A549 (cell line): ENCODE results near the gene ABCC5. TPM values are rescaled to one million over a fixed set of nuclear protein-coding genes. Genes with fewer than 3 reads are reported as not detected.

Source experiments
- ATAC-seq, 2 experiments: fragments of 200-7000 bp in 1 of 2; fragments of >200 bp in 1 of 2; cut with Nextera tagmentation in 1 of 2; cut with Tn5 transposase in 1 of 2; 3 replicates each; pipeline versions ENCODE4 v1.8.0 to v1.9.1; 2018 to 2020; ENCODE audit warnings: mild to moderate bottlenecking in 1 of 2, moderate library complexity in 1 of 2
- CTCF ChIA-PET: fragments of 300-600 bp; sonication (Branson Sonifier 250); formaldehyde crosslinking; extraction: SDS; loops from one replicate; lab custom pipeline; 2021; ENCODE audit warnings: antibody characterized with exemption, inconsistent platforms; lab: Yijun Ruan, JAX
- POLR2A ChIA-PET: fragments of 350-600 bp; formaldehyde crosslinking; extraction: SDS; loops from one replicate; lab custom pipeline; 2021; ENCODE audit warnings: antibody characterized with exemption, inconsistent platforms; lab: Yijun Ruan, JAX
- DNase-seq, 2 experiments: peaks; one replicate each; pipeline versions ENCODE4 v3.0.0 to v3.0.0-alpha.2; 2011 to 2016; ENCODE audit warnings: low read depth in 1 of 2, low spot score in 1 of 2
- FAIRE-seq: peaks from 2 replicates; lab custom pipeline; 2011; peaks lifted over from hg19 to GRCh38; lab: Jason Lieb, UNC
- H3K27ac ChIP-seq, 2 experiments: fragments of >200 bp; sonication (Bioruptor Twin); formaldehyde crosslinking; 3 replicates each; pipeline ENCODE4 v1.5.1; 2016 to 2017
- H3K4me1 ChIP-seq: fragments of >200 bp; sonication (Bioruptor Twin); formaldehyde crosslinking; 3 replicates; pipeline ENCODE4 v1.6.1; 2016
- H3K4me2 ChIP-seq: fragments of >200 bp; sonication (Bioruptor Twin); formaldehyde crosslinking; 3 replicates; pipeline ENCODE4 v1.6.1; 2016
- H3K4me3 ChIP-seq: fragments of >200 bp; sonication (Bioruptor Twin); formaldehyde crosslinking; 3 replicates; pipeline ENCODE4 v1.5.1; 2016
- H3K9me3 ChIP-seq: fragments of >200 bp; sonication (Bioruptor Twin); formaldehyde crosslinking; 3 replicates; pipeline ENCODE4 v1.6.1; 2016
- CBX2 ChIP-seq: fragments of 200-600 bp; sonication (generic); IDR thresholded peaks from 2 replicates; pipeline ENCODE4 v1.6.1; 2016; ENCODE audit warnings: low read depth, mild to moderate bottlenecking, borderline replicate concordance
- CEBPB ChIP-seq, 2 experiments: fragments of >200 bp in 1 of 2; sonication (Bioruptor Twin) in 1 of 2; formaldehyde crosslinking in 1 of 2; IDR thresholded peaks; 2 replicates each; pipeline ENCODE4 v1.6.1; 2012 to 2016
- EHF ChIP-seq: fragments of 250-450 bp; sonication (Bioruptor Pico); IDR thresholded peaks from 2 replicates; pipeline ENCODE4 v1.5.0; 2020; ENCODE audit warnings: mild to moderate bottlenecking
- EHMT2 ChIP-seq: fragments of 200-600 bp; sonication (generic); IDR thresholded peaks from 2 replicates; pipeline ENCODE4 v1.6.1; 2016; ENCODE audit warnings: antibody characterized with exemption, low read depth, mild to moderate bottlenecking, moderate library complexity
- EP300 ChIP-seq, 2 experiments: fragments of >200 bp; sonication (Bioruptor Twin); formaldehyde crosslinking; IDR thresholded peaks; 2 replicates in 1 of 2; 3 replicates in 1 of 2; pipeline ENCODE4 v1.6.1; 2016 to 2017
- ESRRA ChIP-seq: fragments of 150-350 bp; IDR thresholded peaks from 2 replicates; pipeline ENCODE4 v1.6.1; 2014; ENCODE audit warnings: mild to moderate bottlenecking, low read length, borderline replicate concordance
- FOSB ChIP-seq: fragments of 250-450 bp; sonication (Bioruptor Pico); IDR thresholded peaks from 2 replicates; pipeline ENCODE4 v1.5.0; 2020; ENCODE audit warnings: mild to moderate bottlenecking, moderate library complexity
- FOXS1 ChIP-seq: fragments of 250-450 bp; sonication (Bioruptor Pico); IDR thresholded peaks from 2 replicates; pipeline ENCODE4 v1.5.0; 2020; ENCODE audit warnings: mild to moderate bottlenecking, moderate library complexity
- HOXB5 ChIP-seq: fragments of 250-450 bp; sonication (Bioruptor Pico); IDR thresholded peaks from 2 replicates; pipeline ENCODE4 v1.5.0; 2020; ENCODE audit warnings: mild to moderate bottlenecking, moderate library complexity
- KDM1A ChIP-seq: fragments of 200-600 bp; sonication (generic); IDR thresholded peaks from 2 replicates; pipeline ENCODE4 v1.6.1; 2016; ENCODE audit warnings: low read depth, mild to moderate bottlenecking
- KDM5A ChIP-seq: fragments of 200-600 bp; sonication (generic); IDR thresholded peaks from 2 replicates; pipeline ENCODE4 v1.6.1; 2016; ENCODE audit warnings: antibody characterized with exemption, mild to moderate bottlenecking
- MYC ChIP-seq: IDR thresholded peaks from 2 replicates; pipeline ENCODE4 v1.6.1; 2012; ENCODE audit warnings: mild to moderate bottlenecking, inconsistent platforms, low read length, improper control_type of control experiment, borderline replicate concordance
- NFE2L2 ChIP-seq: fragments of 150-350 bp; conservative IDR thresholded peaks from 2 replicates; pipeline ENCODE4 v1.6.1; 2014; ENCODE audit warnings: low read length
- NPAS2 ChIP-seq: fragments of 250-450 bp; sonication (Bioruptor Pico); IDR thresholded peaks from 2 replicates; pipeline ENCODE4 v1.8.0; 2022; ENCODE audit warnings: mild to moderate bottlenecking, moderate library complexity, borderline replicate concordance
- NR3C1 ChIP-seq: fragments of >200 bp; sonication (Bioruptor Twin); formaldehyde crosslinking; IDR thresholded peaks from 3 replicates; pipeline ENCODE4 v1.6.1; 2017
- SREBF2 ChIP-seq: fragments of 450-650 bp; IDR thresholded peaks from 2 replicates; pipeline ENCODE4 v1.6.1; 2014; ENCODE audit warnings: mild to moderate bottlenecking, moderate library complexity
- TFCP2L1 ChIP-seq: fragments of 250-450 bp; sonication (Bioruptor Pico); IDR thresholded peaks from 2 replicates; pipeline ENCODE4 v1.5.0; 2021; ENCODE audit warnings: mild to moderate bottlenecking
- ZNF302 ChIP-seq: fragments of 250-450 bp; sonication (Bioruptor Pico); IDR thresholded peaks from 2 replicates; pipeline ENCODE4 v1.9.0; 2021; ENCODE audit warnings: inconsistent platforms, mild to moderate bottlenecking, moderate library complexity
- WGBS: methylation state at CpG from one replicate; pipeline ENCODE4 v1.1.6; 2017; ENCODE audit errors: missing lambda C conversion rate; 5-methylcytosine and 5-hydroxymethylcytosine counted together
- polyA plus RNA-seq, 4 experiments: library from polyadenylated mRNA; depleted of rRNA in 3 of 4; stranded (reverse); fragments of >200 nt; fragmentation: RNase III in 1 of 4; extraction: RNeasy Plus Mini Kit Qiagen cat#74134 plus additional on column Dnase treatment in 1 of 4; gene quantifications; 2 replicates in 3 of 4; 3 replicates in 1 of 4; pipeline ENCODE4 v1.2.3, GENCODE V29; 2011 to 2017
- TF ChIP-seq, protein P1 (sequence below): IDR thresholded peaks from 2 replicates; pipeline ENCODE4 v1.6.1; 2012; ENCODE audit warnings: low read depth, borderline replicate concordance
- TF ChIP-seq, protein P2 (sequence below): fragments of 200-600 bp; sonication (generic); IDR thresholded peaks from 2 replicates; pipeline ENCODE4 v1.6.1; 2016; ENCODE audit warnings: antibody characterized with exemption, mild to moderate bottlenecking, moderate library complexity
- TF ChIP-seq, protein P3 (sequence below): IDR thresholded peaks from 2 replicates; pipeline ENCODE4 v1.6.1; 2012

Gene ABCC5
- polyA plus RNA-seq, 2 of the 4 experiments (the other 2 are of a cell fraction): 14.2 to 20.7 TPM

DNA sequence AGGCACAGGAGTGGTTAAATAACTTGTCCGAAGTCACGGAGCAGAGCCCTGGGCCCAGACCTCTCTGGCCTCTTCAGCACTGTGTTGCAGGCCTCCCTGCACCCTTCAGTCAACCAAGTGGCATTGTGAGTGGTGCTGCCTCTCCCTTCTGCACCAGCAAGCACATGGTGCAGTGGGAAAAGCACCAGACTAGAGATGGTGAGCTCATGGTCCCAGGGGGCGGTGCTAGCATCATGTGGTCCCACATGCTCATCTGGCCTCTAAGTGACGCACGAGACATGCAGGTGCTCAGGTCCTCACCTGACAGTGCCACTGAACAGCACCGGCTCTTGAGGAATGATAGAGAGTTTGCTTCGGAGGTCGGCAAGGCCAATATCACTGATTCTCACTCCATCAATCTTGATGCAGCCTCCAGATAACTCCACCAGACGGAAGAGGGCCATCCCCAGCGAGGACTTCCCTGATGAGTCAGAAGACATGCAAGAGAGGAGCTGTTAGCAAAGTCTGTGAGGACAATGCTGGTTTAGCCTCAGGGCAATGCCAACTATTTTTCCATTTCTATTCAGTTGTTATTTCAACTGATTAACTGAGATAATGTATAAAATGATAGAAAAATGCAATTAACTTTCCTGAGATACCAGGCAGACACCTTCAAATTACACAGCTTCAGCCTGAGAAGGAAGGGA, 79.9 kb downstream of the ABCC5 start:
- no peak for FAIRE-seq
- H3K9me3 ChIP-seq: no peaks in the 10 kb centered on the region

DNA sequence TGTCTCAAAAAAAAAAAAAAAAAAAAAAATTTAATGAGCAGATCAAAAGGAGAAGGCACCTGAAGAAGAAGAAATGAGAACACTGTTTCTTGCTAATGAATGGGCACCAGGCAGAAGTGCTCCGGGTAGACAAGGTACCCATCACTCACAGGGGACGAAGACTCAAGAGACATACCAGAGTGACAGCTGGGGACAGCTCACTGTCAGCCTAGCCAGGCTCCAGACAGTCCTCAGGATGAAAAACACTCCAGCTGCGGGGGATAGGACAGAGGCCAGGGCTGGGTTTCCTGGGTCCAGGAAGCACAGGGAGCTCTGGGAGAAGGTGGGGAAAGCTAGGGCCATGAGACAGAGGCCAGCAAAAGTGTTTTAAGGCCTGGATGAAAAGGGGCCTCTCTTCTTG, 84.5 kb downstream of the ABCC5 start:
- Histone ChIP-seq H3K9me3 (no peaks in the 10 kb centered on the region), H3K4me2 (no peak overlapping the region), H3K4me1 (no peaks in the 10 kb centered on the region), H3K4me3 (no peak overlapping the region), H3K27ac (no peak overlapping the region)
- ChIA-PET POLR2A (no interaction called here), CTCF (interaction anchor here (1.1 to 1.7 kb wide), 2 partner anchors 38 to 85 kb away, joined by 4 to 5 read pairs; partner anchors contain the start of gene ABCC5)
- ATAC-seq (no peak), DNase-seq (no peak), FAIRE-seq (no peak)
- TF ChIP-seq, protein P1, sequence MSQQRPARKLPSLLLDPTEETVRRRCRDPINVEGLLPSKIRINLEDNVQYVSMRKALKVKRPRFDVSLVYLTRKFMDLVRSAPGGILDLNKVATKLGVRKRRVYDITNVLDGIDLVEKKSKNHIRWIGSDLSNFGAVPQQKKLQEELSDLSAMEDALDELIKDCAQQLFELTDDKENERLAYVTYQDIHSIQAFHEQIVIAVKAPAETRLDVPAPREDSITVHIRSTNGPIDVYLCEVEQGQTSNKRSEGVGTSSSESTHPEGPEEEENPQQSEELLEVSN: no peak
- no peak for TF ChIP-seq HOXB5 (CRISPR knock-in tag)
- TF ChIP-seq FOXS1: no peak
- TF ChIP-seq TFCP2L1 (CRISPR knock-in tag): no peak
- TF ChIP-seq NR3C1: no peak
- 86% methylated on average over 3 of the region's 3 CpGs for WGBS

More for the DNA sequence above, 79.9 kb downstream of the ABCC5 start:
- WGBS: 83% methylated on average over 8 of the region's 10 CpGs
- DNase-seq (no peak), ATAC-seq (no peak)
- no peak overlapping the region for H3K4me2 ChIP-seq
- no peak overlapping the region for H3K27ac ChIP-seq
- CTCF ChIA-PET: interaction anchor here (0.9 kb wide), 1 partner anchor 76 kb away, joined by 3 read pairs; no protein-coding TSS in a partner anchor
- no peak overlapping the region for H3K4me3 ChIP-seq
- POLR2A ChIA-PET: no interaction called here
- H3K4me1 ChIP-seq: no peaks in the 10 kb centered on the region
- TF ChIP-seq HOXB5 (CRISPR knock-in tag) (no peak), MYC (no peak), FOXS1 (no peak), NPAS2 (CRISPR knock-in tag) (no peak), KDM1A (no peak), EP300 (IDR thresholded peaks at IDR 0.05) (no peak), CEBPB (IDR thresholded peaks at IDR 0.05) (no peak), EHF (CRISPR knock-in tag) (no peak), KDM5A (no peak), ESRRA (no peak), FOSB (no peak), CBX2 (no peak), ZNF302 (CRISPR knock-in tag) (no peak), SREBF2 (no peak), EHMT2 (no peak), NFE2L2 (no peak)
- TF ChIP-seq, protein P2, sequence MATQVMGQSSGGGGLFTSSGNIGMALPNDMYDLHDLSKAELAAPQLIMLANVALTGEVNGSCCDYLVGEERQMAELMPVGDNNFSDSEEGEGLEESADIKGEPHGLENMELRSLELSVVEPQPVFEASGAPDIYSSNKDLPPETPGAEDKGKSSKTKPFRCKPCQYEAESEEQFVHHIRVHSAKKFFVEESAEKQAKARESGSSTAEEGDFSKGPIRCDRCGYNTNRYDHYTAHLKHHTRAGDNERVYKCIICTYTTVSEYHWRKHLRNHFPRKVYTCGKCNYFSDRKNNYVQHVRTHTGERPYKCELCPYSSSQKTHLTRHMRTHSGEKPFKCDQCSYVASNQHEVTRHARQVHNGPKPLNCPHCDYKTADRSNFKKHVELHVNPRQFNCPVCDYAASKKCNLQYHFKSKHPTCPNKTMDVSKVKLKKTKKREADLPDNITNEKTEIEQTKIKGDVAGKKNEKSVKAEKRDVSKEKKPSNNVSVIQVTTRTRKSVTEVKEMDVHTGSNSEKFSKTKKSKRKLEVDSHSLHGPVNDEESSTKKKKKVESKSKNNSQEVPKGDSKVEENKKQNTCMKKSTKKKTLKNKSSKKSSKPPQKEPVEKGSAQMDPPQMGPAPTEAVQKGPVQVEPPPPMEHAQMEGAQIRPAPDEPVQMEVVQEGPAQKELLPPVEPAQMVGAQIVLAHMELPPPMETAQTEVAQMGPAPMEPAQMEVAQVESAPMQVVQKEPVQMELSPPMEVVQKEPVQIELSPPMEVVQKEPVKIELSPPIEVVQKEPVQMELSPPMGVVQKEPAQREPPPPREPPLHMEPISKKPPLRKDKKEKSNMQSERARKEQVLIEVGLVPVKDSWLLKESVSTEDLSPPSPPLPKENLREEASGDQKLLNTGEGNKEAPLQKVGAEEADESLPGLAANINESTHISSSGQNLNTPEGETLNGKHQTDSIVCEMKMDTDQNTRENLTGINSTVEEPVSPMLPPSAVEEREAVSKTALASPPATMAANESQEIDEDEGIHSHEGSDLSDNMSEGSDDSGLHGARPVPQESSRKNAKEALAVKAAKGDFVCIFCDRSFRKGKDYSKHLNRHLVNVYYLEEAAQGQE: no peak
- TF ChIP-seq, protein P3, sequence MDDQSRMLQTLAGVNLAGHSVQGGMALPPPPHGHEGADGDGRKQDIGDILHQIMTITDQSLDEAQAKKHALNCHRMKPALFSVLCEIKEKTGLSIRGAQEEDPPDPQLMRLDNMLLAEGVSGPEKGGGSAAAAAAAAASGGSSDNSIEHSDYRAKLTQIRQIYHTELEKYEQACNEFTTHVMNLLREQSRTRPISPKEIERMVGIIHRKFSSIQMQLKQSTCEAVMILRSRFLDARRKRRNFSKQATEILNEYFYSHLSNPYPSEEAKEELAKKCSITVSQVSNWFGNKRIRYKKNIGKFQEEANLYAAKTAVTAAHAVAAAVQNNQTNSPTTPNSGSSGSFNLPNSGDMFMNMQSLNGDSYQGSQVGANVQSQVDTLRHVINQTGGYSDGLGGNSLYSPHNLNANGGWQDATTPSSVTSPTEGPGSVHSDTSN: no peak
- TF ChIP-seq, all 56 proteins: peak for 0
